ENCODE data around the gene SLC8A1.

DNA sequence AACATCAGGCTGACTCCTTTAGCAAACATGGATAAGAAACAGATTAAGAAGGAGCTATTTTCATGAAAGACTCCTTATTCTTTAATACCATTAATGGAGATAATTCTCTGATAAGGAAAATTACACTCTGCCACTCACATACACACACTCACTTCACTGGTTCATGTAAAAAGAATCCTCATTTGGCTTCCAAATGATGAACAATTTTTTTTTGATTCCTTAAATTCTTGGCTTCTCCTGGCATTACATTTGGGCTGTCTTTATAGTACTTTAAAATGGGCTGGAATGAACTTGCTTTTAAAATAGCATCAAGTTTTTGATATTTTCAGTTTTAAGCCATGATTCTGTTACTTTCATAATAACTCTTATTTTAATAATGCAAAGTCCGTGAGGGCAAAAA is 328.6 kb downstream of the SLC8A1 start:
- TF ChIP-seq, protein P1, sequence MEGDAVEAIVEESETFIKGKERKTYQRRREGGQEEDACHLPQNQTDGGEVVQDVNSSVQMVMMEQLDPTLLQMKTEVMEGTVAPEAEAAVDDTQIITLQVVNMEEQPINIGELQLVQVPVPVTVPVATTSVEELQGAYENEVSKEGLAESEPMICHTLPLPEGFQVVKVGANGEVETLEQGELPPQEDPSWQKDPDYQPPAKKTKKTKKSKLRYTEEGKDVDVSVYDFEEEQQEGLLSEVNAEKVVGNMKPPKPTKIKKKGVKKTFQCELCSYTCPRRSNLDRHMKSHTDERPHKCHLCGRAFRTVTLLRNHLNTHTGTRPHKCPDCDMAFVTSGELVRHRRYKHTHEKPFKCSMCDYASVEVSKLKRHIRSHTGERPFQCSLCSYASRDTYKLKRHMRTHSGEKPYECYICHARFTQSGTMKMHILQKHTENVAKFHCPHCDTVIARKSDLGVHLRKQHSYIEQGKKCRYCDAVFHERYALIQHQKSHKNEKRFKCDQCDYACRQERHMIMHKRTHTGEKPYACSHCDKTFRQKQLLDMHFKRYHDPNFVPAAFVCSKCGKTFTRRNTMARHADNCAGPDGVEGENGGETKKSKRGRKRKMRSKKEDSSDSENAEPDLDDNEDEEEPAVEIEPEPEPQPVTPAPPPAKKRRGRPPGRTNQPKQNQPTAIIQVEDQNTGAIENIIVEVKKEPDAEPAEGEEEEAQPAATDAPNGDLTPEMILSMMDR (conservative IDR thresholded peaks at IDR 0.05; ENCODE audit: low read length) = no peak
- no peak for TF ChIP-seq EZH2phosphoT487 (IDR thresholded peaks at IDR 0.05; ENCODE audit: borderline replicate concordance)
